ENCODE measurements around the gene HS3ST3B1.
A peak's percentile ranks its signal among the peaks of the same experiment; 100 is the strongest.

The HS3ST3B1 gene

GRCh38 chr17:14303343-14304221 lies 2.7 kb downstream of the HS3ST3B1 start:
- DNase-seq, result no peak

- DNase-seq, result no peak
Measured at GRCh38 chr17:14304222-14304772, 3.4 kb downstream of the HS3ST3B1 start.

- DNase-seq, result no peak
Measured at GRCh38 chr17:14304773-14305517, 4.1 kb downstream of the HS3ST3B1 start.

GRCh38 chr17:14305785-14306496 lies 5.1 kb downstream of the HS3ST3B1 start:
- DNase-seq, result no peak

- DNase-seq, result no peak
Measured at GRCh38 chr17:14306596-14306995, 5.7 kb downstream of the HS3ST3B1 start.

GRCh38 chr17:14307560-14308024 lies 6.7 kb downstream of the HS3ST3B1 start:
- DNase-seq, result no peak

- no peak for DNase-seq
Measured at GRCh38 chr17:14308636-14308964, 7.7 kb downstream of the HS3ST3B1 start.

- peak; percentile 94 for DNase-seq
Measured at GRCh38 chr17:14308965-14309879, 8.3 kb downstream of the HS3ST3B1 start.

- no peak for DNase-seq
Measured at GRCh38 chr17:14310101-14310500, 9.2 kb downstream of the HS3ST3B1 start.

- DNase-seq, result no peak
Measured at GRCh38 chr17:14310605-14311004, 9.7 kb downstream of the HS3ST3B1 start.

- no peak for DNase-seq
Measured at GRCh38 chr17:14311186-14311705, 10.4 kb downstream of the HS3ST3B1 start.

GRCh38 chr17:14311981-14312380 lies 11.1 kb downstream of the HS3ST3B1 start:
- DNase-seq, result no peak

GRCh38 chr17:14312522-14312921 lies 11.6 kb downstream of the HS3ST3B1 start:
- DNase-seq, result no peak

- DNase-seq, result no peak
Measured at GRCh38 chr17:14316126-14316832, 15.4 kb downstream of the HS3ST3B1 start.

GRCh38 chr17:14317383-14317782 lies 16.5 kb downstream of the HS3ST3B1 start:
- no peak for DNase-seq

- no peak for DNase-seq
Measured at GRCh38 chr17:14318109-14318917, 17.4 kb downstream of the HS3ST3B1 start.

GRCh38 chr17:14318918-14319205 lies 18.0 kb downstream of the HS3ST3B1 start:
- no peak for DNase-seq

GRCh38 chr17:14320098-14320497 lies 19.2 kb downstream of the HS3ST3B1 start:
- no peak for DNase-seq

GRCh38 chr17:14320734-14321475 lies 20.0 kb downstream of the HS3ST3B1 start:
- no peak for DNase-seq
